Endothelial cell of hepatic sinusoid (primary cell): Measurements from ENCODE around the gene HTRA1.

Experiments used
- in situ Hi-C: cut with HindIII; loops from 2 replicates; pipeline ENCODE4 v1.10.0; 2017; ENCODE audit warnings: low sequenced_read_pairs

HTRA1 gene

DNA sequence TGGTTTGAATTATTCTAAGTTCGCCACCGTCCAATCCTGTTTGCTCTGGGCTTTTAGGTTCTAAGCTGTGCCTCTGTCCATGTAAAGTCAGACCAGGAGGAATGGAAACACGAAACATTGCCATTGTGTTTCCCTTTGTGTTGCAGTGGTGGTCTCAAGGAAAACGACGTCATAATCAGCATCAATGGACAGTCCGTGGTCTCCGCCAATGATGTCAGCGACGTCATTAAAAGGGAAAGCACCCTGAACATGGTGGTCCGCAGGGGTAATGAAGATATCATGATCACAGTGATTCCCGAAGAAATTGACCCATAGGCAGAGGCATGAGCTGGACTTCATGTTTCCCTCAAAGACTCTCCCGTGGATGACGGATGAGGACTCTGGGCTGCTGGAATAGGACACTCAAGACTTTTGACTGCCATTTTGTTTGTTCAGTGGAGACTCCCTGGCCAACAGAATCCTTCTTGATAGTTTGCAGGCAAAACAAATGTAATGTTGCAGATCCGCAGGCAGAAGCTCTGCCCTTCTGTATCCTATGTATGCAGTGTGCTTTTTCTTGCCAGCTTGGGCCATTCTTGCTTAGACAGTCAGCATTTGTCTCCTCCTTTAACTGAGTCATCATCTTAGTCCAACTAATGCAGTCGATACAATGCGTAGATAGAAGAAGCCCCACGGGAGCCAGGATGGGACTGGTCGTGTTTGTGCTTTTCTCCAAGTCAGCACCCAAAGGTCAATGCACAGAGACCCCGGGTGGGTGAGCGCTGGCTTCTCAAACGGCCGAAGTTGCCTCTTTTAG lies 52.9 kb downstream of the HTRA1 start:
- in situ Hi-C loops: no loop called here

DNA sequence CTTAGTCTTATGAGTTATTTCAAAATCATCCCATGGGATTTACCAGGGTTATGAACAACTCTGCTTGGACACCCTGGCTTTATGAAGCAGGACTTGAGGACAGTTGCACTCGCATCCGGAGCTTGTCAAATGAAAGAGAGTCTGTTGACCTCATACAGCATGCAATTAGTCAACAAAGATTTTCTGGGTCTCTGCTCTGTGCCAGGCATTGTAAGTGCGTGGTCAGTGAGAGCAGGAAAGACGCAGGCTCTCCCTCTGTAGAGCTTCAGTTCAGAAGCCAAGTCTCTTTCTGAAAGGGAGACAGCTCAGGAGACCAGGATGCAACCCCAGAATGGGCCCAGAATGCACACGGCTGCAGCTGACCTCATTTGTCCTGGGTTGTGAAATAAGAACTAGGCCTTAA lies 53.7 kb downstream of the HTRA1 start:
- in situ Hi-C loops: no loop called here

DNA sequence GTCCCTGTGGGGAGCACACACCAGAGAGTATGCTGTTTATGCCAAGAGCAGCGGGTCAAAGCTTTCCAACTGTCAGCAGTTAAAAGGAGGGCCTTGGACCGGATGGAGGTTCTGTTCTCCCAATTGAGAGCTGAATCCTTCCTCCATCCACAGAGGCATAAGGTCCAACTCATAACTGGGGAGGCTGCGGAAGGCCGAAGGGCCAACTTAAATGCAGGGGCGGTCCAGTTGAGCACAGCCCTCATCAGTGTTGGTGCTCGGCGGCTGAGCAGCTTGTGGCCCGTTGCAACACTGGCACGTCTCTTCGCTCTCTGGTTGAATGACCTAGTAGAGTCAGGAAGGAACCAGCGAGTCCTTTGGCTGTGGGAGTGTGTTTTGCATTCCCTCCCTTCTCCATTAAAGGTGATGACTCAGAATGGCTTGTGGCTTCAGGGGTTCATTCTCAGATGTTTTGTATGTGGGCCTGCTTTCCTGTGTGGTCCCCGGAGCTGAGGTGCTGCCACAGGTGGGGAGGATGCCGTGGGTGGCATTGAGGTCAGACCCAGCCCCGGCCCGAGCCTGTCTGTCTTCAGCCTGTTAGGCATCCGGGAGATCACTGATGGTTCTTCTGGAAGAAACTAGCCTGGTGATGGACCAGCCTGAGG lies 54.4 kb downstream of the HTRA1 start:
- in situ Hi-C loops: no loop called here

DNA sequence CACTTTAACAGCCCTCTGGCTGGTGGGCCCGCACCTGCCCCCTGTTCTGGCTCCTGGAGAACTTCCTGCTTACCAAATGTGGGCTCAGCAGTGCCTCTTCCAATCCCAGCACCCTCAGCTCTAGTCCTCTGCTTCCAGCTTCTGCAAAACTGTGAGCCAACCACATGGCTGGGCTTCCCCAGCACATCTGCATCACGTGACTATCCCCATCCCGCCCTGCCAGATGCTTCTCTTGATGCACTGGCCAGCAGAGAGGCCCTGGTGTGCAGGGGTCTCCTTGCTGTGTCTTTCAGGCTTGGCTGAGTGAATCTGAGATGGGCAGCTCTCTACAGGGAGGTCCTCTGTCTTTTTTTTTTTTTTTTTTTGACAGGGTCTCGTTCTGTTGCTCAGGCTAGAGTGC lies 55.4 kb downstream of the HTRA1 start:
- in situ Hi-C loops: no loop called here

DNA sequence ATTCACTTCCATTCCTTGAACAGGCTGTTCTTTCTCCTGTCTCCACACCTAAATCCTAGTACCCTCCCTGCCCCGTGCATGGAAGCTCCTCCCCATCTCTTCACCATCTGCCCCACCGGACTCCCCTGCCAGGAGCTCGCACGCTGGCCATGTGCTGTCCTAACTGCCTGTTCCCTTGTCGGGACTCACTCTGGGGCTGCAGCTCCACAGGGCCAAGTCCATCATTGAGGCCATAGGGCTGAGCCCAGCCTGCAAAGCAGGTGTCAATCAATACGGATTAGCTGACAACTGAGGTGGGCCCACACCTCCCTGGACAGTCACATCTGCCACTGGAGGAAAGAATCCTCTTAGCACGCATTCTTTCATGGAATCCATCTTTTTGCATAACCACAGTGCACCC lies 57.8 kb downstream of the HTRA1 start:
- in situ Hi-C loops: no loop called here

DNA sequence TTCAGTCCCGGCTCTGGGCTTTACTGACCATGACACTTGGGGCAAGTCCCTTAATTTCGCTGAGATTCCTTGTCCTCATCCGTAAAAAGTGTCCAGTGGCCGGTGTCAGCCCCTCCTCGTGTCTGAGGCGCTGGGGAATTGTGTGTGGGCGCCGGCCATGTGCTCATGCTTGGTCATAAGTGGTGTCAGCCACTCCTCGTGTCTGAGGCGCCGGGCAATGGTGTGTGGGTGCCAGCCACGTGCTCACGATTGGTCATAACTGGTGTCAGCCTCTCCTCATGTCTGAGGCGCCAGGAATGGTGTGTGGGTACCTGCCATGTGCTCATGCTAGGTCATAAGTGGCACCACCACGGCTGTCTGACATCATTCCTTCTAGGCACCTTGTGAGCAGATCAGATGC lies 58.5 kb downstream of the HTRA1 start:
- in situ Hi-C loops: no loop called here

DNA sequence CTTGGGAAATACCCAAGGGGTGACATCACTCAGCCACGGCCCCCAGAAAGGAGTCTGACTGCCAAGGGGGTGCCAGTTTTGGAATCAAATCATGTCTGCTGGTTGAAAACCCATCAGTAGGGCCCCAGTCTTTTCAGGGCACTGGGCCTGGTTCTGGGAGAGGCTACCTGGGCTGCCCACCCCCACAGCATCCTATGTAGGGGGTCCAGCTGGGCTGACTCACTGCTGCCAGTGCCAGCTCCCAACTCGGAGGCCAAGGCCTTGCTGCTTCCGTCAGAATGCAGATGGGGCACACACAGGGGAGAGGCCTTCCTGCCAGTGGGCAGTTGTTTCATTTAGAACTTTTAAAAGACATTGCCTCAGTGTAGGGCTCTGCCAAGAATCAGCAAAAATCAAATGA lies 59.7 kb downstream of the HTRA1 start:
- in situ Hi-C loops: no loop called here

DNA sequence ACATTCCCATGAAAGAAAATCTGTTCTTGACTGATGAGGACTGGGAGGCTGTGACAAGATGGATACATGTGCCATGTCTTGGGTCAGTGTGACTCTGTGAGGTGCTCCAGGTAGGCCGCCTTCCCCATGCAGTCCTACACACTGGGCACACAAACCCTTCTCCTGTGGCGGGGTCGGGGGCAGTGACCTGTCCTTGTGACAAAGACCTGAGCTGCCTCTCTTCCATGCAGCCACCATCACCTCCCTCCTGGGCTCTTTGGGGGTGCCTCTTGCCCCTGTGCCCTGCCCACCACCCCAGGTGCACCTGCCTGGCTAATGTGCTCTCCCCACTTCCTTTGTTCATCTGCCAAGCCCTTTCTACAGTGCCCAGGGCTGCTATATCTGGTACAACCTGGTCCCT lies 63.5 kb downstream of the HTRA1 start:
- in situ Hi-C loops: no loop called here

DNA sequence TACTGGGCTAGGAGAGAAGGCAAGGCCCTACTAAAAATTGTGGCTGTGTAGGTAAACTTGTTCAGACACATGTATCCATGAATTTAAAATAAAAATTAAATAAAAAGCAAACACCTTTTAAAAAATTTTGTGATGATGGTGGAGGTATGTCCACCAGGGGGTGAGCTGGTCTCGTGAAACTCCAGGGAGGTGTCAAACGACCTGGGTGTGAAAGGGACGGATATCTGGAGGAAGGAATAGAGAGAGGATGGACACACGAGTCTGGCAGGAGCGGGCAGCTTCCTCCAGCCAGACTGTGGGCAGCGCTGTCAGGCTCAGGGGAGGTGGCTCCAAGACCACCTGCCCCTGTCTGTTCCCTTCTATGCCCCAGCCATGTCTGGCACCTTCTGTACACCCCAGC lies 64.4 kb downstream of the HTRA1 start:
- in situ Hi-C loops: no loop called here

DNA sequence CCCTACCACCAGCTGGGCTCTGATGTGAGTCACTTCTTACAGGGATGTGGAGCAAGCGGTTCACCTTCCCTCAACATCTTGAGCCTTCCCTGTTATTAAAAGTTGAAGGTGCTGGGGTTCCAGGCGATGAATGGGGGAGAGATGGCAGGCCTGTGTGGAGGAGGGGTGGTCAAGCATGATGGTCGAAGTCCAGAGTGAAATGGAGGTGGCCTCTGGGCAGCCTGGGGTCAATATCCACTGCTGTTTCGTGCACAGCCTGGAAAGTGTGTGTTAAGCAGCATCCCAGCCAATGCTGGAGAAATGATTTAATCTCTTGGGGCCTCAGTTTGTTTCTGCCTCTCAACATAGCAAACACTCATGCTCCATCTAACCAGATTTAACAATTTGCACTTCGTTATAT lies 65.5 kb downstream of the HTRA1 start:
- in situ Hi-C loops: no loop called here

DNA sequence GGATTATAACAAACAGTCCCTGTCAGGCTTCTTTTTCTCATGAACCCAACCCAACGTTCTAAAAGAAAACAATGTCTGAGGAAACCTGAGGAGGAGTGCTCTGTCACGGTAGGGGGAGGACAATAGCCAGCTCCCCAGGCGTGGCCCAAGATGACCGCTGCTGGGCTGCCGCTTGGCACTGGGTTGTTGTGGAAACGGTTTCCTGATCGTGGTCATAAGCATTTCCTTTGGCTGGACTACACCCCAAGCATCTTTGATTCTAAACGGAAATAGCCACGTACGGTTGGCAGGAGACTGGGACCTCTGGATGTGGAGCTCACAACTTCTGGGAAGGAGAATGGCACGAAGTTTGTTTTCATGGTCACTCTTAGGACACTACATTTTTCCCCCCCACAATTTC lies 68.8 kb downstream of the HTRA1 start:
- in situ Hi-C loops: no loop called here

DNA sequence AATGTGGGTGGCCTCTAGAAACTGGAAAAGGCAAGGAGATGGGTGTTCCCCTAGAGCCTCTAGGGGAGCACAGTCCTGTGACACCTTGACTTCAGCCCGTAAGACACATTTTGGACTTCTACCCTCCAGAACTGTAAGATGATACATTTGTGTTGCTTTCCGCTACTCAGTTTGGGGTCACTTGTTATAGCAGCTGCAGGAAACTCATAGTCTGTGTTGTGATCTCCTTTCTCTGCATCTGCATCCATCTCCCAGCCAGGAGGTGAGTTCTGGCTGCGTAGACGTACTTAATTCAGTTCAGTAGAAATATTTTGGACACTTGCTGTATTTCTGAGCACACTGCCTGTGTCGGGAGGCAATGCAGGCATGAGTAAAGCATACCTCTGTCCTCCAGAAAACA lies 69.9 kb downstream of the HTRA1 start:
- in situ Hi-C loops: no loop called here

DNA sequence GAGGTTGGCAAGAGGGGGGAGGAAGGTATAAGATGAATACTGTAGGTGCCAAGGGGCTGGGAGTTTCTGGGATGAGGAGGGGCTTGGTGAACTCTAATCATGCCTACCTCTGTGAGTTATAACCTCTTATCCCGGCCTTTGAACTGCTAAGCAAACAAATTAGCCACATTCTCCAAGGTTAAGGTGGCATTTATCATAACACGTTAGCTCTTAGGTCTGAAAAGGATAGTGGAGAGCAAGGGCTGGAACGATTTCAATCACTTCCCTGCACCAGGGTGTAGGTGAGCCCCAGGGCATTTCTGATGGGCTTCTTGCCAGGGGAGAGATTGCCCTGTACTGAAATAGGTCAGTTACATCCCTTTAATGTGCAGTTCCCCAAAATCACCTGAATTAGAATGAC lies 70.6 kb downstream of the HTRA1 start:
- in situ Hi-C loops: no loop called here

DNA sequence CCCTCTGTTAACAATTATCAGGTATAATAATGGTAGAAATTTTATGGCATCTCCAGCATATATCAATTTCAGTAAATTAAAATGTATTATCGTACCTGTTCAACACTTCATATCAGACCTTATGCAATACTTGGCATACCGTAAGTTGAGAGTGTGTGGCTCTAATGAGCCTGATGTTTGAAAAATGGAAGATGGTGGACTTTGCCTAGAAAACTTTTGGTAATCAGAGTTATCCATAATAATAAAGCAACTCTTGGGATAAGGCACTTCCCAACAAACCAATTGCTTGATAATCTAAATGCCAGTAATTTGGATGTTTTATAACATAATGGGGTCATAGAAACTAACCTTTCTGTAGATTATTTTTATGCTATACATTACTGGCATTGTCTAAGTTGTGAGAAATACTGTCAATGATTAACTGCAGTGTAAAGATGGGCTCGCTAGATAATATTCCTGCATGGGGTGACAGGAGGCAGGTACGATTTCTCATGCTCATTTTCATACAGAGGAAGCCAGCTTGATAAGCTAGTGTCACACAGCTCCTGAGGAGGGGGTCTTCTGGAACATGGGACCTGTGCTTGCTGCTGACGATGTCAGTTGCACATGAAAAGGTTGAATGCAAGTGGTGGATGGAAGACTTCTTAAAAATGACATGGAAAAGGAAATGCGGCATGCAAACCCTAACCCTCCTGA lies 71.4 kb downstream of the HTRA1 start:
- in situ Hi-C loops: no loop called here

DNA sequence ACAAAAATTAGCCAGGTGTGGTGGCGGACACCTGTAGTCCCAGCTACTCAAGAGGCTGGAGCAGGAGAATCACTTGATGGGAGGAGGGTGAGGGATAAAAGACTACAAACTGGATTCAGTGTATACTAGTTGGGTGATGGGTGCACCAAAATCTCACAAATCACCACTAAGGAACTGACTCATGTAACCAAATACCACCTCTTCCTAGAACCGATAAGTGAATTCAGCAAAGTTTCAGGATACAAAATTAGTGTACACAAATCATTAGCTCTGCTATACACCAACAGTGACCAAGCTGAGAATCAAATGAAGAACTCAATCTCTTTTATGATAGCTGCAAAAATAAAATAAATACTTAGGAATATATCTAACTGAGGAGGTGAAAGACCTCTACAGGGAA lies 76.2 kb downstream of the HTRA1 start:
- in situ Hi-C loops: no loop called here

DNA sequence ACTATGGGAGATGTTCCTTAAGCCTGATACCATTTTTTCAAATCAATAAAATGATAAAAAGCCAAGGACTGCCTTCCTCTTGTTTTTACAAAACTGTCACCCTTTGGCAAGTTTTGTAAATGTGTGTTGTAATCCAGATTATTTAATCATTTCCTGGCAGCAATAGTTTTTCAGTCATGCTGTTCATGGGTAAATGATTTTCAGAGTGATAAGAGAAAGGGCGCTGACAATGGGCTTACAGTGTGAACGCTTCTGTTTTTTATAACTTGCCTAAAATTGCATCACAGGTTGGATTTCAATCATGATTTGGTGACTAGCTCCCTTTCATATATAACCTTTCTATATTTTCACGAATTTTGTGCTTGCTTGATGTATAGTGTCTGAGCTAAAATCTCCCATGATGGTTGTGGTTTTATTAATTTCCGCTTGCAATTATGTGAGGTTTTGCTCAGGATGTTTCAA lies 80.2 kb downstream of the HTRA1 start:
- in situ Hi-C loops: no loop called here

DNA sequence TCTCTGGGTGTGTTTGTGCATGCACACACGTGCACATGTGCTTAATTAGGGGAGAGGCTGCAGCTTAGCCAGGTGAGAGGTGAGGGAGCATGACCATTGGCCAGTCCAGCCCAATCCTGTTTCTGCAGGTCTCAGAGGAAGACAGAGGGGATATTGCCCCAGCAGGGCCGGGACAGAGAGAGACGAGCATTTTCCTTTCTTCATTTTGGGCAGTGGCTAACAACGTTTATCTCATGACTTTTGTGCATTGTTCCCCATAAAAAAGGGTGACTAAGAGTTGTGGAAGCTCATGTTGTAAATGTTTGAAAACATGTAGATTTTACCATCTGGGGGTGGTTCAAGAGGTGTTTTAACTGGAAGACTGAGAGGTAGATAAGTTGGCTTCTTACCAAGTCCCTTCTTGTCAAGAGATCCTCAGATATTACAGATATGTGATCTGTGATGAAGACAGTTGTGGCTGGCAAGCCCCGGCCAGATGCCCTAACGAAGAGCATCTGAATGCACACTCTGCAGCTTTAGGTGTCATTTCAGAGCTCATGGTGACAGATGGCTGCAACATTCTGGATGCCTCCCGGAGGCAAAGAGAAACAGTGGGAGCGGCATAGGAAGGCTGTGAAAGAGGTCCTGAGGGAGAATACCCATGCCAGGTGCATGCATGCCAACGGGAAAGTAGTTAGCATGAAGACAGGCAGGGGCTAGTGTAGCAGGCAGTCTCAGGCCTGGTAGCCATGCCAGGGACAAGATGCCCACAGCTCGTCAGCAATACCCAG lies 82.5 kb downstream of the HTRA1 start:
- in situ Hi-C loops: no loop called here

DNA sequence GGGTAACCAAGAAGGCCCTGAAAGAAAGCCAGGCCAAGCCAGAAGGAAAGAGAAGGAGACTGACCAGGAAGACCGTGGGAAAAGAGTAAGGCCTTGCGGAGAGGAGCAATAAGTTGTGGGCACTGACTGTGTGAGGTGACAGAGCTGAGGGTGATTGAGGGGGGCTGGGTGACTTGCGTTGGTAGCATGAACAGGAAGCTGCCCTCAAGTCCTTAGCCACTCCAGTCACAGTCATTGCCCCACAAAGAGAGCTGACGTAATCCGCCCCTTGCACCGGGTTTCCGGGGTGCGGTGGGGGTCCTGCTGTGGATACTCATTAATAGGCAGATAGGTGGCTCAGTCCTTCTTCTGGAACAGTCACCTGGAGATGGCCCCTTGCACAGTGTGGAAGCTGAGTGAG lies 83.1 kb downstream of the HTRA1 start:
- in situ Hi-C loops: no loop called here

DNA sequence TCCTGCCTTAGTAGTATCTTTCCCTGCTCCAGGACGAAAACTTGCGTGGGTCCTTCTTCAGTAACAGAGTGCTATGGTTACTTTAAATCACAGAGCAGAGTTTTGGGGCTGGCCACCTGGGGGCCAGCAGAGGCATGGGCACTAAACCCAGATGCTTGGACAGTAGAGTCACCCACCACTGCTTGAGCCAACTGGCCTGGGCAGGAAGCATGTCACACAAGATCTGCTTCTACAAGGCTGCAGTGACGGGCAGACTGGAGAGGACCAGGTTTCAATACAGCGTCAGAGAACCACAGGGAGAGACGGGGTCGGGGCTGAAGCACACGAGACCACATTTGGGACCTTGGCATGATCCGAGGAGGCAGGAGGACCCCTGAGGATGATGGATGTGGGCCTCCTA lies 84.9 kb downstream of the HTRA1 start:
- in situ Hi-C loops: no loop called here

DNA sequence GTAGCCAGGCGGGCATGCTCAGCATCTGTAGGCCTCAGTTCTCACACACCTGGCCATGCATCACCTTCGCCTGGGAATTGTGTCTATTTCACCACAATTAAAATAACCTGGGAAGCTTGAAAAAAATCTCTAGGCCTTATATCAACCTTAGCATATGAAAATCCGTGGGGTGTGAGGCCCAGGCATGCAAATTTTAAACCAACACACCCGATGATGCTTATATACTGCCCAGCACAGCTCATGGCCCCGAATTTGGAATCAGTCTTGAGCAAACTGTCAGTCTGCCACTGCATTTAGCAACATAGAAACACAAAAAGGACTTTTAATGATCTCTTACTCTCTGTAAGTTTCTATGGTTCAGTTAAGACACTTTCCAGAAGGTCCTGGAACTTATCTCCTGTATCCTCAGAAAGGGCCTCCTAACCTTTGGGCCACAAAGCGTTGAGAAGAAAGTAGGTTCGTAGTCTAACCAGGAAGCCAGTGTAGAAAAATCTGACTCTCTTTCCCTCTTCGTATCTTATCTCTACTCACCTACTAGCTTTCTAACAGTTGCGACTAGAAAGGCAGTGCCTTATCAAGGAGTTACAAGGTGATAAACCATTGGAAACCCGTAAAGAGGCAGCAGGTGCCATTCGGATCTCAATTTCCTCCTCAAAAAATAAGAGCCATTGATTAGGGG lies 87.2 kb downstream of the HTRA1 start:
- in situ Hi-C loops: no loop called here

DNA sequence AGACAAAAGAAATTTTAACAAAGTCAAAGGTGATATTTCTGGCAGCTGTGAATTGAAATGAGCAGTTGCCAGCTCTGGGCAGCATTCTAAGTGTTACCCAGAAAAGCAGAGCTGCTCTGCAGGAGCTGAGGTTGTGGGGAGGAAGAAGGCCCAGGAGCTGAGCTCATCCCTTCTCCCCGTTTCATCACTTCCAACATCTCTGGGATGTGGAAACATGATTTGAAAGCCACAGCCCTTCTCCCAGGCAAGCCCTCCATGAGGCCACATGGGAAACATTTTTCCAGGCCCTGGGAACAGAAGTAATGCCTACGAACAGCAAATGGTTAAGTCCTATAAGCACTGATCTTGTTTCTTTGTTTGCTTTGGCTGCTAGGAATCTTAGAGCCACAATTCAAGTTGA lies 88.3 kb downstream of the HTRA1 start:
- in situ Hi-C loops: loop anchor here (5.0 kb wide), 1 partner anchor 77 kb away; no protein-coding TSS in a partner anchor
